DND-41 (cell line): ENCODE data around the gene SERPINA5.

Experiments used
- CTCF ChIP-seq: IDR thresholded peaks from 2 replicates; pipeline ENCODE4 v1.5.1; 2012; ENCODE audit warnings: borderline replicate concordance, low read length, moderate library complexity, mild to moderate bottlenecking; ENCODE audit not compliant: poor library complexity, severe bottlenecking; ENCODE audit errors: extremely low read depth
- EZH2 ChIP-seq: IDR thresholded peaks from 3 replicates; pipeline ENCODE4 v1.6.1; 2012; ENCODE audit warnings: borderline replicate concordance, low read depth, mild to moderate bottlenecking, moderate library complexity, low read length, inconsistent platforms; ENCODE audit not compliant: severe bottlenecking

GRCh38 chr14:94570440-94570839 is 10.8 kb upstream of the SERPINA5 start:
- TF ChIP-seq CTCF, result no peak
- no peak for TF ChIP-seq EZH2
